Neural progenitor cell (in vitro differentiated cells): ENCODE data around the gene ACD. TPM values are rescaled to one million over a fixed set of nuclear protein-coding genes. Genes with fewer than 3 reads are reported as not detected.

Experiments used
- DNase-seq: peaks from one replicate; pipeline ENCODE4 v3.0.0-alpha.2; 2016; ENCODE audit warnings: low spot score
- H2AFZ ChIP-seq: fragments of 200-600 bp; sonication (generic); replicated peaks from 2 replicates; pipeline ENCODE4 v1.6.1; 2016; ENCODE audit warnings: antibody characterized with exemption
- H3F3A ChIP-seq: fragments of 200-600 bp; sonication (generic); 2 replicates; pipeline ENCODE4 v1.6.1; 2016; ENCODE audit warnings: antibody characterized with exemption, low read depth
- H3K27ac ChIP-seq: fragments of 200-600 bp; sonication (generic); 2 replicates; pipeline ENCODE4 v1.5.1; 2016; ENCODE audit warnings: mild to moderate bottlenecking
- H3K27me3 ChIP-seq: fragments of 200-600 bp; sonication (generic); 2 replicates; pipeline ENCODE4 v1.6.1; 2016; ENCODE audit warnings: mild to moderate bottlenecking, moderate library complexity
- H3K36me3 ChIP-seq: fragments of 200-600 bp; sonication (generic); 2 replicates; pipeline ENCODE4 v1.5.1; 2016
- H3K4me1 ChIP-seq: fragments of 200-600 bp; sonication (generic); 2 replicates; pipeline ENCODE4 v1.6.1; 2016; ENCODE audit warnings: mixed run types
- H3K4me2 ChIP-seq: fragments of 200-600 bp; sonication (generic); 2 replicates; pipeline ENCODE4 v1.6.1; 2016
- H3K4me3 ChIP-seq: fragments of 200-600 bp; sonication (generic); 2 replicates; pipeline ENCODE4 v1.5.1; 2016
- H3K79me2 ChIP-seq: fragments of 200-600 bp; sonication (generic); 2 replicates; pipeline ENCODE4 v1.6.1; 2016; ENCODE audit warnings: low read depth
- H3K9ac ChIP-seq: fragments of 200-600 bp; sonication (generic); 2 replicates; pipeline ENCODE4 v1.6.1; 2016
- H3K9me3 ChIP-seq: fragments of 200-600 bp; sonication (generic); 2 replicates; pipeline ENCODE4 v1.5.1; 2016; ENCODE audit warnings: low read depth
- H4K20me1 ChIP-seq: fragments of 200-600 bp; sonication (generic); 2 replicates; pipeline ENCODE4 v1.6.1; 2016; ENCODE audit warnings: low read depth
- H3K27ac Mint-ChIP-seq: 3 replicates; pipeline ENCODE4 v1.8.0; 2021; ENCODE audit warnings: mixed read lengths
- H3K27me3 Mint-ChIP-seq: 2 replicates; pipeline ENCODE4 v1.8.0; 2022; ENCODE audit warnings: low read depth, mild to moderate bottlenecking, inconsistent platforms, moderate library complexity, mixed read lengths; ENCODE audit not compliant: insufficient read depth
- H3K36me3 Mint-ChIP-seq: 3 replicates; pipeline ENCODE4 v1.8.0; 2021; ENCODE audit warnings: mixed read lengths
- H3K4me1 Mint-ChIP-seq: 3 replicates; pipeline ENCODE4 v1.8.0; 2021; ENCODE audit warnings: mixed read lengths
- H3K4me3 Mint-ChIP-seq: 3 replicates; pipeline ENCODE4 v1.8.0; 2021; ENCODE audit warnings: mild to moderate bottlenecking, moderate library complexity, mixed read lengths
- H3K9me3 Mint-ChIP-seq: 3 replicates; pipeline ENCODE4 v1.8.0; 2020; ENCODE audit warnings: mixed read lengths
- CTCF ChIP-seq: fragments of 200-600 bp; sonication (generic); IDR thresholded peaks from 2 replicates; pipeline ENCODE4 v1.5.1; 2017; ENCODE audit warnings: antibody characterized with exemption, mild to moderate bottlenecking
- EZH2 ChIP-seq: fragments of 200-600 bp; sonication (generic); IDR thresholded peaks from 2 replicates; pipeline ENCODE4 v1.6.1; 2017; ENCODE audit warnings: antibody characterized with exemption, mild to moderate bottlenecking, moderate library complexity
- EZH2phosphoT487 ChIP-seq: fragments of 200-600 bp; sonication (generic); IDR thresholded peaks from 2 replicates; pipeline ENCODE4 v1.6.1; 2017; ENCODE audit warnings: antibody characterized with exemption
- total RNA-seq: library from RNA; depleted of rRNA; stranded (reverse); fragments of >200 nt; gene quantifications from 2 replicates; pipeline ENCODE4 v1.2.3, GENCODE V29; 2015; ENCODE audit warnings: low replicate concordance

The ACD gene
- total RNA-seq, 1 donor from 2014 or later: 11.5 TPM

- Histone ChIP-seq H3K4me1 (no peaks in the 10 kb centered on the region), H3K27ac (no peak overlapping the region), H3K4me3 (peak overlapping the region; percentile 57), H3K9me3 (no peaks in the 10 kb centered on the region), H4K20me1 (peaks cover 10% of the 10 kb centered on the region), H3K4me2 (peak overlapping the region; percentile 81), H3F3A (peaks cover 9% of the 10 kb centered on the region), H3K9ac (no peak overlapping the region), H3K79me2 (no peaks in the 10 kb centered on the region), H3K36me3 (no peaks in the 10 kb centered on the region), H3K27me3 (peaks cover 42% of the 10 kb centered on the region), H2AFZ (peak overlapping the region; percentile 91)
- TF ChIP-seq EZH2phosphoT487 (no peak), EZH2 (no peak), CTCF (no peak)
- no peaks in the 10 kb centered on the region for H3K9me3 Mint-ChIP-seq
- peak overlapping the region; percentile 70 for H3K4me3 Mint-ChIP-seq
- H3K4me1 Mint-ChIP-seq: no peaks in the 10 kb centered on the region
- no peaks in the 10 kb centered on the region for H3K36me3 Mint-ChIP-seq
- H3K27me3 Mint-ChIP-seq: peaks cover 9% of the 10 kb centered on the region
- DNase-seq: no peak
- no peak overlapping the region for H3K27ac Mint-ChIP-seq
These were observed 14.5 kb downstream of the ACD start for GRCh38 chr16:67645397-67646121.

GRCh38 chr16:67644038-67644437, 16.0 kb downstream of the ACD start:
- no peaks in the 10 kb centered on the region for H3K36me3 ChIP-seq
- H2AFZ ChIP-seq: no peak overlapping the region
- peaks cover 9% of the 10 kb centered on the region for H3F3A ChIP-seq
- Mint-ChIP-seq H3K36me3 (peaks cover 6% of the 10 kb centered on the region), H3K9me3 (no peaks in the 10 kb centered on the region), H3K27me3 (peaks cover 3% of the 10 kb centered on the region), H3K27ac (no peak overlapping the region), H3K4me3 (peak overlapping the region; percentile 50), H3K4me1 (no peaks in the 10 kb centered on the region)
- H3K4me1 ChIP-seq: no peaks in the 10 kb centered on the region
- no peaks in the 10 kb centered on the region for H4K20me1 ChIP-seq
- no peaks in the 10 kb centered on the region for H3K9me3 ChIP-seq
- H3K4me3 ChIP-seq: no peak overlapping the region
- H3K79me2 ChIP-seq: no peaks in the 10 kb centered on the region
- H3K9ac ChIP-seq: no peak overlapping the region
- DNase-seq: no peak
- TF ChIP-seq CTCF (no peak), EZH2 (no peak), EZH2phosphoT487 (no peak)
- H3K4me2 ChIP-seq: no peak overlapping the region
- H3K27ac ChIP-seq: no peak overlapping the region
- peaks cover 41% of the 10 kb centered on the region for H3K27me3 ChIP-seq

DNA sequence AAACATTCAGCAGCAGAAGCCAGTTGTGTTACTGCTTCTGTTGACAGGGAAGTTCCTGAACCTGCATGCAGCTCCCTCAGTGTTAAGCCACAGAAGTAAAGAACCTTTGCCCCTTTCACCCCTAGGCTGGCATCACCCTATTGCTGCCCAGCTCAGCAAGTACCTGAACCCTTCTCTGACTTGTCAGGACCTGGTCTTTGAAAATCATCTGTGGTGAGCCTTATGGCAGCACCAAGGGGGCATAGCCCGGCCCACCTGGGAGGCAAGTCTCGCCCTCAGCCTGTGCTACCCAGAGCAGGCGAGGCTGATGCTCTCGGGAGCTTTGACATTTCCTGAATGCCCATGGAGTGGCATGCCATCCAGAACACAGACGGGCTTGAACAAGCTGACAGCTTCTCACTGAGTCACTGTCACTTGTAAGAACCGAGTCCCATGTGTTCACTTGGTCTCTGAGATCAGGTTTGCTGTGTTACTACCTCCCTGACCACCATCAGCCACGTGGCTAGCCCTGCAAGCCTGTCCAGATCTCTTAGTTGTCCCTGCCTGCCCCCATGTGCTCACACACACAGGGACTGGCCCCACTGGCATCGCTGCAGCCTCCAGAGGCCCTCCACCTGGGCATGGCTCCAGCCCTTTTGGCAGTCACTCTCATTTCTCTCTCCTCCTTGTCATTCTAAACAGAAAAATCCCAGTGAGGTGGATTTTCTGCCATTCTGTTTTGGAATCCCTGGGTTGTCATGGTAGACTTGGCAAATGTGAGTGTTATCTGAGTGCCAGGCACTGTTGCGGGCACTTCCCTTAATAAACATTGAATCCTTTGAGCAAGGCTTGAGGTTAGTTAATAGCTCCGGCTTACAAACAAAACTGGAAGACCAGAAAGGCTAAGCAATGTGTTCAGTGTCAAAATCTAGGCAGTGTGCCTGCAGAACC, 18.0 kb downstream of the ACD start:
- no peaks in the 10 kb centered on the region for H3K9me3 ChIP-seq
- no peaks in the 10 kb centered on the region for H4K20me1 ChIP-seq
- peaks cover 3% of the 10 kb centered on the region for H3K27me3 Mint-ChIP-seq
- H3K27ac Mint-ChIP-seq: no peak overlapping the region
- no peak overlapping the region for H3K4me3 ChIP-seq
- no peak overlapping the region for H2AFZ ChIP-seq
- no peak for DNase-seq
- peaks cover 13% of the 10 kb centered on the region for H3F3A ChIP-seq
- H3K9me3 Mint-ChIP-seq: no peaks in the 10 kb centered on the region
- no peak overlapping the region for H3K4me3 Mint-ChIP-seq
- peaks cover 9% of the 10 kb centered on the region for H3K36me3 Mint-ChIP-seq
- H3K79me2 ChIP-seq: no peaks in the 10 kb centered on the region
- no peaks in the 10 kb centered on the region for H3K36me3 ChIP-seq
- H3K4me2 ChIP-seq: no peak overlapping the region
- H3K27me3 ChIP-seq: peaks cover 24% of the 10 kb centered on the region
- H3K27ac ChIP-seq: no peak overlapping the region
- no peak overlapping the region for H3K9ac ChIP-seq
- no peaks in the 10 kb centered on the region for H3K4me1 ChIP-seq
- no peak for TF ChIP-seq CTCF
- TF ChIP-seq EZH2: no peak
- no peak for TF ChIP-seq EZH2phosphoT487
- H3K4me1 Mint-ChIP-seq: no peaks in the 10 kb centered on the region
